ENCODE data around the gene SAP30BP. TPM values are rescaled to one million over a fixed set of nuclear protein-coding genes. Genes with fewer than 3 reads are reported as not detected.

The SAP30BP gene
- total RNA-seq, 2 experiments from 2014 or later, result 93.4 to 101 TPM

DNA sequence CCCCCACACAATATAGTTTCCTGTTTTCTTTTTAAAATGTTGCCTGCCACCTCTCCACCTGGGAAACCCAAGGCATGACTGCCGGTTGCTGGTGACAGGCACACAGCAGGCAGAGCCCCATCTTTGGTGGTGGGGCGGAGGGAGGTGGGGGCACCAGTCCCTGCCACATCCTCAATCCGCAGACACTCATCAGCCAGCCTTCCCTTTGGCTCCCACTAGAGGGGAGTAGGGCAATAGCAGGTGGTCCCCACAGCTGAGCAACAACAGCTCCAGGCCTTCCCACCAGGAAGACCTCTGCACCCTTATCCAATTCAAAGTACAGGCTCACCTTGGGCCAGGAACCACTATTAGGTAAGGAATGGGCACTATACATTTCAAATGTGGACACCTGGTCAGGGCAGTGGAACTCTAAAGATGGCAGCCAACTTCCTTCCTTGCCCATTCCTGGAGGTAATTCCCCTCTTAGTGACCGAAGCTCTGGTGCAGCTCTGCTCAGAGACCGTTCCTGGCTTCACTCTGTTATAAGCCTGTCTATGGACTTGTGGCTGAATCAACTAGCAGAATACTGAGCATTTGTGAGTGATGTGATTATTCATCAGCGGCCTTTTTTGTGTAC, 14.1 kb upstream of the SAP30BP start:
- peaks cover 7% of the 10 kb centered on the region for H3K4me1 Mint-ChIP-seq
- peak; percentile 43 for DNase-seq
- no peaks in the 10 kb centered on the region for H3K9me3 Mint-ChIP-seq
- H3K36me3 Mint-ChIP-seq, result peaks cover 4% of the 10 kb centered on the region
- no peaks in the 10 kb centered on the region for H3K27me3 Mint-ChIP-seq
- no peak overlapping the region for H3K4me3 Mint-ChIP-seq
- H3K27ac Mint-ChIP-seq, result peak overlapping the region; percentile 42

- Mint-ChIP-seq H3K4me3 (no peak overlapping the region), H3K4me1 (peaks cover 7% of the 10 kb centered on the region), H3K27ac (peak overlapping the region; percentile 52), H3K27me3 (no peaks in the 10 kb centered on the region), H3K9me3 (no peaks in the 10 kb centered on the region), H3K36me3 (peaks cover 2% of the 10 kb centered on the region)
- no peak for DNase-seq
Measured at GRCh38 chr17:75654176-75654575, 13.0 kb upstream of the SAP30BP start.

DNA sequence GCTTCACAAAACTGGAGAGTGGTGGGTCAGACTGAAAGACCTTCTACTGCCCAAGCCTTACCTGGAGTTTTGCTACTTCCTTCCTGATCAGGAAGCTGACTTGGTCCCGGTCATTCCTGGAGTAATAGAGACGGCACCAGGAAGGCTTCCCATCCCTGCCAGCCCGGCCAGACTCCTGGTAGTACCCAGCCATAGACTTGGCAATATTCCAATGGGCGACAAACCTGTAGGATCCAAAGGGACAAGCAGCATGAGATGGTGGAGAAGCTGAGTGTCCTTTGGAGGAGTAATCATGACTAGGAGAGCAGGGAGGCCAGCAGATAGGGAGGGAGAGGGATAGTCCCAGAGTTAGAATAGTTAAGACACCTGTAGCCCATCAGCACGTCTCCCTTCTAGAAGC, 8.9 kb upstream of the SAP30BP start:
- no peak for DNase-seq
- Mint-ChIP-seq H3K4me3 (no peak overlapping the region), H3K27me3 (no peaks in the 10 kb centered on the region), H3K9me3 (no peaks in the 10 kb centered on the region), H3K36me3 (peaks cover 4% of the 10 kb centered on the region), H3K27ac (no peak overlapping the region), H3K4me1 (peaks cover 4% of the 10 kb centered on the region)

- Mint-ChIP-seq H3K27ac (no peak overlapping the region), H3K9me3 (no peaks in the 10 kb centered on the region), H3K4me1 (peaks cover 8% of the 10 kb centered on the region), H3K27me3 (no peaks in the 10 kb centered on the region), H3K36me3 (peaks cover 9% of the 10 kb centered on the region), H3K4me3 (no peak overlapping the region)
- no peak for DNase-seq
Measured at GRCh38 chr17:75661531-75661930, 5.6 kb upstream of the SAP30BP start.

- Mint-ChIP-seq H3K9me3 (no peaks in the 10 kb centered on the region), H3K36me3 (peaks cover 9% of the 10 kb centered on the region), H3K27ac (no peak overlapping the region), H3K4me1 (peaks cover 8% of the 10 kb centered on the region), H3K27me3 (no peaks in the 10 kb centered on the region), H3K4me3 (no peak overlapping the region)
- no peak for DNase-seq
Measured at GRCh38 chr17:75662511-75662910, 4.6 kb upstream of the SAP30BP start.

DNA sequence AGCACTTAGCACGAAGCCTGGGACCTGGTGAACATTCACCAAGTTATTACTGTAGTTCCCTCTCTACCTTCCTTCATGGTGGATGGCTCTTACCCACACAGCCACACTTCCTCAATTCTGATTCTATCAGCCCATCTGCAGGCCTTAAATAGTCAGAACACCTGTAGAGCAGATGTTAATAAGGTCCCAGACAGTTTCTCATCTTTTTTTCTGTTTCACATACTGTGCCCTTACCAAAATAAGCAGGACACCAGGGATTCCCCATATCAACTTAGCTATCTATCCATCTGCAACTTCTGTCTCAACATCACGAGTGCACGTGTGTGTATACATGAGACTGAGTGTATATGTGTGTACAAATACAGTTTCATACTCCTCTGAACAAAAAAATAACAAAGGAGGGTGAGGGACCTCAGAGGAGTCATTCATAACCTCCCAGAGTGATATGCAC, 3.0 kb upstream of the SAP30BP start:
- no peaks in the 10 kb centered on the region for H3K27me3 Mint-ChIP-seq
- peaks cover 15% of the 10 kb centered on the region for H3K36me3 Mint-ChIP-seq
- H3K4me3 Mint-ChIP-seq, result no peak overlapping the region
- peaks cover 15% of the 10 kb centered on the region for H3K4me1 Mint-ChIP-seq
- no peak for DNase-seq
- H3K27ac Mint-ChIP-seq, result no peak overlapping the region
- H3K9me3 Mint-ChIP-seq, result no peaks in the 10 kb centered on the region

GRCh38 chr17:75665981-75666380, 1.2 kb upstream of the SAP30BP start:
- H3K4me1 Mint-ChIP-seq, result peaks cover 25% of the 10 kb centered on the region
- no peaks in the 10 kb centered on the region for H3K27me3 Mint-ChIP-seq
- peak overlapping the region; percentile 71 for H3K4me3 Mint-ChIP-seq
- H3K9me3 Mint-ChIP-seq, result no peaks in the 10 kb centered on the region
- H3K36me3 Mint-ChIP-seq, result peaks cover 20% of the 10 kb centered on the region
- no peak overlapping the region for H3K27ac Mint-ChIP-seq
- no peak for DNase-seq

DNA sequence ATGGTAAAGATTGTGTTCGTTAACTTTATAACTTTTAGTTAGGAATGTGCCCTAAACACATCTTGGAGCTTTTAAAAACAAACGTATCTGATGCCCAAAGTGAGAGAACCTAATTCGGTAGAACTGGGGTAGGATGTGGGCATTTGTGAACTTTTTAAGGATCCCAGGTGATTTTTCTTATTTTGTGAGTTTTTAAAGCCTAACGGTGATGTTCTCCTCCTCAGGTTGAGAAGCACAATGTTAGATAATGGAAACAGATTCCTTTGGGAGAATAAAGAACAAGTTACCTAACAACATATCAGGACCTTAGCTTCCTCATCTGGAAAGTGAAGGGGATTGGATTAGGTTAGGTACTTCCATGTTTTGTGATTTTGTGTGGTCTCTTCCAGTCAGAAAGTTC, 687 bp downstream of the SAP30BP start:
- H3K9me3 Mint-ChIP-seq, result no peaks in the 10 kb centered on the region

GRCh38 chr17:75668489-75668888, 1.4 kb downstream of the SAP30BP start:
- Mint-ChIP-seq H3K36me3 (peaks cover 16% of the 10 kb centered on the region), H3K4me1 (peaks cover 29% of the 10 kb centered on the region), H3K27ac (peak overlapping the region; percentile 36), H3K27me3 (no peaks in the 10 kb centered on the region), H3K4me3 (no peak overlapping the region), H3K9me3 (no peaks in the 10 kb centered on the region)
- DNase-seq, result no peak

More for the DNA sequence above, 687 bp downstream of the SAP30BP start:
- DNase-seq, result no peak
- Mint-ChIP-seq H3K4me3 (no peak overlapping the region), H3K4me1 (peaks cover 29% of the 10 kb centered on the region), H3K27ac (no peak overlapping the region), H3K36me3 (peaks cover 16% of the 10 kb centered on the region), H3K27me3 (no peaks in the 10 kb centered on the region)

DNA sequence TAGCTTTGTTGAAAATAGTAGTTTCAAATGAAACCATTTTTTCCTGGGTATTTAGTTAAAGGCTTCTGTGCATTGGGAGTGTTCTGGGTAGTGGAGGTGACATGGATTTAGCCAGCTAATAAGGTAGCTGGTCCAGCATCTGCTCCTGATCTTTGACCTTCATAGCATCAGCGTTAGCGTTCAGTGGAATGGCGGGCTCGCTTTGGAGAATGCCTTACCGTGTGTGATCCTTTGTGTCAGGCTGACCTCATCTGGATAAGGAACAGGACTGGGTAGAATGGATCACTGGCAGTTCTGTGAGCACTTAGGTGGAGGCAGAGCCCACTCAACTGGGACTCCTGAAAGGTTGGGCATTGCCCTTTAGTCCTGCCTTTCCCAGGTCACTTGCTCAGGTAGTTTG, 3.7 kb downstream of the SAP30BP start:
- Mint-ChIP-seq H3K4me1 (peaks cover 25% of the 10 kb centered on the region), H3K27me3 (no peaks in the 10 kb centered on the region), H3K27ac (no peak overlapping the region), H3K4me3 (no peak overlapping the region), H3K36me3 (peaks cover 15% of the 10 kb centered on the region), H3K9me3 (no peaks in the 10 kb centered on the region)
- DNase-seq, result no peak

DNA sequence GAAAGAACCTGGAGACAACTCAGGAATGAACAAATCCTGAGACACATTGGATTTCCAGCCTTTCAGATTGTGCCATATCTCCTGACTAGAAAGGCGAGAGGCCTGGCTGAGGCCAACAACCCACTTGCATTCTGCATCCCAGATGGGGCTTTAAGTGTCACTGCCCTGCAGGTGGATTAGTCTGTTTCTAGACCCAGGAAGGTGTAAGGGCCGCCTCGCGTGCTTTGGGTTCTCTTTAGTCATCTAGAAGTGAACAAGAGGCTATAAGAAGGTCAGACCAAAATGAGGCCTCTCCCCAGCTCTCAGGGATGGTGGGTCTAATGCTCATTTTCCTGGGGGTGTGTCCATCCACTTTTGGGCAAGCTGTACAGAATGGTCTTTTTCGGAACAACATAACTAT, 4.9 kb downstream of the SAP30BP start:
- Mint-ChIP-seq H3K4me1 (peaks cover 21% of the 10 kb centered on the region), H3K27me3 (no peaks in the 10 kb centered on the region), H3K36me3 (peaks cover 15% of the 10 kb centered on the region), H3K9me3 (no peaks in the 10 kb centered on the region), H3K27ac (no peak overlapping the region), H3K4me3 (no peak overlapping the region)
- no peak for DNase-seq

DNA sequence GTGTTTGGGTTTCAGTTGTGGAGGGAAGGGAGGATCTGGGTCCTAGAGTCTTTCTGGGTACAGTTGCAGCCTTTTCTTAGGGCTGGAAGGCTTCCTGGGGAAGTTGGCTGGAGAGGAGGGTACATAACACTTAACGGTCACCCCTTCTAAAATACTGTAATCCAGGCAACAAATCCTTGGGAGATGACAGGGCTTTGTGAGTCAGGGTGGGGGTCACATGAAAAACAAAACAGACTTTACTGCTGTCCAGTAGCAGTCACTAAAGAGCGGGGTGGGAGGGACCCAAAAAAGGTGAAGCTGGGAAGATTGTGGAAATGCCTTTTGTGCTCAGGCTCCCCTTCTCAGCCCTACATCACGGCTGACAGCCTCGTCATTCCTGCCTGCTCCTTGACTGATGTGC, 6.3 kb downstream of the SAP30BP start:
- Mint-ChIP-seq H3K4me1 (peaks cover 22% of the 10 kb centered on the region), H3K4me3 (no peak overlapping the region), H3K9me3 (no peaks in the 10 kb centered on the region), H3K36me3 (peaks cover 12% of the 10 kb centered on the region), H3K27me3 (no peaks in the 10 kb centered on the region), H3K27ac (no peak overlapping the region)
- DNase-seq, result no peak

DNA sequence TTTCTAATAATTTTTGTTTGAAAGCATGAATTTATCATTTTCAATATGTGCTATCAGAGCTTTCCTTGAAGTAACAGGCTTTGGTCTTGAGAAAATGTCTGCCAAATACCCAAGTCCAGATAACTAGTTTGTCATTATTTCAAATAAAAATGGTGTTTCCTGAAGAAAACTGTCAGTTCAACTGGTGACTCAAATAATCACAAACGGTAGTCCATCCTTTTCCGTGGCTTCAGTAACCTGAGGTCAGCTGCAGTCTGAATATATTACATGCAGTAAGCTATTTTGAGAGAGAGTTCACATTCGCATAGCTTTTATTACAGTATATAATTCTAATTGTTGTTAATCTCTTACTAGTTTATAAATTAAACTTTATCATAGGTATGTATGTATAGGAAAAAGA, 9.3 kb downstream of the SAP30BP start:
- Mint-ChIP-seq H3K9me3 (no peaks in the 10 kb centered on the region), H3K4me1 (peaks cover 10% of the 10 kb centered on the region), H3K27me3 (no peaks in the 10 kb centered on the region), H3K4me3 (no peak overlapping the region), H3K27ac (no peak overlapping the region), H3K36me3 (peaks cover 11% of the 10 kb centered on the region)
- no peak for DNase-seq

GRCh38 chr17:75679706-75680211, 12.6 kb downstream of the SAP30BP start:
- no peaks in the 10 kb centered on the region for H3K9me3 Mint-ChIP-seq
- H3K4me1 Mint-ChIP-seq, result peaks cover 17% of the 10 kb centered on the region
- H3K27ac Mint-ChIP-seq, result no peak overlapping the region
- H3K27me3 Mint-ChIP-seq, result no peaks in the 10 kb centered on the region
- DNase-seq, result no peak
- no peak overlapping the region for H3K4me3 Mint-ChIP-seq
- peaks cover 10% of the 10 kb centered on the region for H3K36me3 Mint-ChIP-seq

DNA sequence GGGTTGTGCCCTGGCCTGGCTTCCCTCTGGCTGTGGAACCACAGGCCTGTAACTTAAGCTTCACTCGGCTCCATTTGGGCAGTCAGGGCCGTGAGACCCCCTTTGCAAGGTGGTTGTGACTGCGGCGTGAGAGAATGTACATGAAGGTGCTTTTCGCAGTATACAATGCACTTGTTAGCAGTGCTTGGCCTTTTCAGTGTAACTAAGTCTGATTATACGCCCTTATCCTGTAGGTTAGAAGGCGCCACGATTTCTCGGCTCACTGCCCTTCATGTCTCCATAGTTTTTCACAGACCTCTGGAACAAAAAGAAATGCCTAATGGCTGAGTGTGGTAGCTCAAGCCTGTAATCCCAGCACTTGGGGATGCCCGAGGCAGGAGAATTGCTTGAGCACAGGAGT, 13.3 kb downstream of the SAP30BP start:
- peaks cover 20% of the 10 kb centered on the region for H3K4me1 Mint-ChIP-seq
- no peaks in the 10 kb centered on the region for H3K9me3 Mint-ChIP-seq
- no peak for DNase-seq
- no peak overlapping the region for H3K4me3 Mint-ChIP-seq
- no peaks in the 10 kb centered on the region for H3K27me3 Mint-ChIP-seq
- peaks cover 8% of the 10 kb centered on the region for H3K36me3 Mint-ChIP-seq
- no peak overlapping the region for H3K27ac Mint-ChIP-seq

DNA sequence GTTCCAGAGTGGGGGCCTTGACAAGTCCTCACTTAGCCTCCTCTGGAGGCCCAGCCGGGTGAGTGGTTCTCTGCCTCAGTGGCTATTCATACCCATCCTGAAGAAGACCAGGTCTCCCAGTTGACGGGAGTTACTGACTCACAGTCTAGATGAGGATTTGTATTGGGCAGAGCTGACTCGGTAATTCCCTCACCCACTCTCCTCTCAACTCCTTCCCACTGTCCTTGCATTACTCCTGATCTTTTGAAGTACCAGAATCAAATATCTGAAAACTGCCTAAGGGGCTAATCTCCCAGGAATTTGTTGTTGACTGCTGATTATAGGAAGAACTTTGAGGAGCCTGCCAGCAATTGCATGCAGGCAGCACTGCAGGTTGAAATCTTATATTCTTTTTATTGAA, 14.2 kb downstream of the SAP30BP start:
- no peak for DNase-seq
- Mint-ChIP-seq H3K36me3 (peaks cover 8% of the 10 kb centered on the region), H3K4me1 (peaks cover 24% of the 10 kb centered on the region), H3K4me3 (no peak overlapping the region), H3K27me3 (no peaks in the 10 kb centered on the region), H3K27ac (no peak overlapping the region), H3K9me3 (no peaks in the 10 kb centered on the region)
